Cardiac fibroblast (primary cell): ENCODE measurements around the gene TMC3.

ENCODE experiments used
- DNase-seq, 2 donors: peaks; one replicate each; pipeline versions ENCODE4 v3.0.0 to v3.0.0-alpha.2; 2010; ENCODE audit warnings: low read depth in 2 of 2
- H3K4me3 ChIP-seq, 2 donors: replicated peaks in 1 of 2; 1 replicate in 1 of 2; 2 replicates in 1 of 2; pipeline ENCODE4 v1.5.1; 2011; ENCODE audit warnings: low read depth in 2 of 2, low read length in 2 of 2, mild to moderate bottlenecking in 2 of 2, moderate library complexity in 1 of 2
- TF ChIP-seq, protein P1 (sequence below): IDR thresholded peaks from one replicate; pipeline ENCODE4 v1.5.1; 2011; ENCODE audit warnings: low read depth, mild to moderate bottlenecking, low read length, inconsistent platforms

Gene TMC3

DNA sequence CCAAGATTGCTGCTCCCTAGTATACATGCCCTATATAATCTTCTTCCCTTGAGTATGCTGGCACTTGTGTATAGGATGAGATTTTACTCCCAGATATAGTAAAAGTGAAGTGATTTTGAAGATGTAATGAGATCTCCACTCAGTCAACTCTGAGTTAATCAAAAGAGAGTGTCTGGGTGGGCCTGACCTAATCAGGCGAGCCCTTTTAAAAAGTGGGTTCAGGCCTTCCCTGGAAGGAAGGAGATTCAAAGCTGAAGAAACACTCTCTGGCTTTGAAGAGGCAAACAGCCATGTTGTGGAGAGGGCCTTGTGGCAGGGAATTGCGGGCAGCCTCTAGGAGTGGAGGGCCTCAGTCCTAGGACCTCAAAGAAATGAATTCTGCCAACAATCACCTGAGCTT is 44.6 kb downstream of the TMC3 start:
- H3K4me3 ChIP-seq, result no peak overlapping the region
- TF ChIP-seq, protein P1, sequence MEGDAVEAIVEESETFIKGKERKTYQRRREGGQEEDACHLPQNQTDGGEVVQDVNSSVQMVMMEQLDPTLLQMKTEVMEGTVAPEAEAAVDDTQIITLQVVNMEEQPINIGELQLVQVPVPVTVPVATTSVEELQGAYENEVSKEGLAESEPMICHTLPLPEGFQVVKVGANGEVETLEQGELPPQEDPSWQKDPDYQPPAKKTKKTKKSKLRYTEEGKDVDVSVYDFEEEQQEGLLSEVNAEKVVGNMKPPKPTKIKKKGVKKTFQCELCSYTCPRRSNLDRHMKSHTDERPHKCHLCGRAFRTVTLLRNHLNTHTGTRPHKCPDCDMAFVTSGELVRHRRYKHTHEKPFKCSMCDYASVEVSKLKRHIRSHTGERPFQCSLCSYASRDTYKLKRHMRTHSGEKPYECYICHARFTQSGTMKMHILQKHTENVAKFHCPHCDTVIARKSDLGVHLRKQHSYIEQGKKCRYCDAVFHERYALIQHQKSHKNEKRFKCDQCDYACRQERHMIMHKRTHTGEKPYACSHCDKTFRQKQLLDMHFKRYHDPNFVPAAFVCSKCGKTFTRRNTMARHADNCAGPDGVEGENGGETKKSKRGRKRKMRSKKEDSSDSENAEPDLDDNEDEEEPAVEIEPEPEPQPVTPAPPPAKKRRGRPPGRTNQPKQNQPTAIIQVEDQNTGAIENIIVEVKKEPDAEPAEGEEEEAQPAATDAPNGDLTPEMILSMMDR, result no peak
- DNase-seq, result no peak

DNA sequence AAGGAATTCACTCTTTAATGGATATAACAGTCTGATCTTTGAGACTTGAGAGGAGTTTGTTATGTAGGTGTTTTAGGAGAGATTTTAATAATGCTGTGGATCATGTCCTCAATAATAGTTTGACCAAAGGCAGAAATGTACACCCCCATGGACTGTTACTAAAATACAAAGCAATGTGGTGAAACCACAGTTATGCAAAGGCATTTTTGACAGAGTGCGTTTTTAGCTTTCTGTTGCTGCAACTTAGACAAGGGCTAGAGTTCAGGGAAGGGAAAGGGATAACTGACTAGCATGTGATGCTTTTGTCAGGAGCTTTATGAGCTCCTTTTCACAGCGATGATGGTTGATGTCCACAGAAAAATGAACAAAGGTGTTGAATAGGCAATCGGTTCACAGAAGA is 46.5 kb downstream of the TMC3 start:
- TF ChIP-seq, protein P1, result no peak
- H3K4me3 ChIP-seq, result no peak overlapping the region
- peak; percentile 87 to 90 for DNase-seq

DNA sequence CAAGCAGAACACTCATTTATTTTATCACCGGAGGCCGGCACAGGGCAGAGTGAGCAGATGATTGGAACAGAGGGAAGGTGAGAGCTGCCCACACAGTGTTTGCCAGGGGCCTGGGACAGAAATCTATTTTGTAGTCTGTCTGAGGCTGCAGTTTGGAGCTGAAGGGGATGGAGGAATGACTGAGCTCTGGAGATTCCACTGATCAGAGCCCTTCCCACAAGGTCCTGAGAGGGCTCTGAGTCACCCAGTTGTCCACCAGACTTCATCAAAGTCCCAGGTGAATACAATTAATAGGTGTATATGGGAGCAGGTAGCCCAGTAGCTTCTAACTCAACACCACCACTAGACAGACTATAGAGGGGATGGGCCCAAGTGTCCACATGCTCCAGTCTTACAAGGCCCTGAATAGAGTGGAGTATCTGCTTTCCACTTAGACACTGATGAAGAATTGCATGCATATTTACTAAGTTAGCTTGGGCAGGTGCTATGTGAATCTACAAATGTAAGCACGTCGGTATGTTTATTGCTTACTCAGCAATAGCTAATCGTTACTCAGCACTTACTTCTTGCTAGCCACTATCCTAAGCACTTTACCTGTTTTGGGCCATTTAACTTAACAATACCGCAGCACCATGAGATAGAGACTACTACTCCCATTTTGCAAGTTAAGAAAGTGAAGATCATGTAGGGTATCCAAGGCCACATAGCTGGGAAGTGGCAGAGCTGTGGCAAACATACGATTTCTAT is 47.4 kb downstream of the TMC3 start:
- DNase-seq, result peak in 1 of 2 donors; percentile 21
- no peak overlapping the region for H3K4me3 ChIP-seq
- TF ChIP-seq, protein P1, result no peak

DNA sequence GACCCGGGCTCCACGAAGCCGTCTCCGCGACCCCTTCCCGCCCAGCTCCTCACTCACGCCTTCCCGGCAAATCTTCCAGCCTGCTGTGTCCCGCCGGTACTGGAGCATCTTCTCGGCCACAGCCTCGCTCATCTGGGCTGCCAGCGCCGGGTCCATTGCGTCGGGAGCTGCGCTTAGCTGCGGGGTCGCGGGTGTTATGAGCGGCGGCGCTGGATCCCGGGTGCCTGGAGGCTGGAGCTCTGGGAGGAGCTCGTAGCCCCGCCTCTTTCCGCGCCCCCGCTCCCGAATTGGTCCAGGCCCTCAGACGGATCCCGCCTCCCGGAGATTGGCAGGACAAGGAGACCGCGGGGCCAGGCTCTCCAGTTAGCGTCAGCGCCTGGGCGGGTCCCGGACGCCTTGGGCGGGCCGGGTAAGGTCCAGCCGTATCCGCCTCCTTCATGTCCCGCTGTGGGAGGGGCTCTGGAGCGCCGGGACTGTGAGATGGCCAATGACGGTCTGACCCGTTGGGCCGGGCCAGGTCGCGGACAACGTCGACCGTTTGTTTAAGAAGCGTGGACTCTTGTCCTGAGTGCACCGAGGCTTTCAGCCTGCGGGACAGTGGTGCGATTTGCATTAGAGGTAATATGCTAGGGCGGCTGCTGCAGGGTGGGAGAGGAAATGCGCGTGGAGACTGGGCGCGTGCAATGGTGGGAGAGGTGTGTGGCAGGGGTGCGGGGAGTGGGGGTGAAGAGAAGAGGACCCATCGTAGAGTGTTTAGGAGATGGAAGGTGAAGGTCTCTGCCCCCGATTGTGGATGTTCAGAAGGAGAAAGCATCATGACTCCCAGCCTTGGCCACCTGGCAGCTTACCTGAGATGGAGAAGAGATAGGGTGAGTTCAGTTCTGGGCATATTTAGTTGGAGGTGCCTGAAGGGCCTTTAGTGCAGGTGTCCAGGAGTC is 49.8 kb downstream of the TMC3 start, which contains the start of gene STARD5:
STARD5 (minus strand) TSS at position 198 of the 938 bp plus-strand sequence; CDS start at position 156, 42 bp downstream.
- peak within 1 kb of the TSS; percentile 68 to 92 for H3K4me3 ChIP-seq
- peak; percentile 96 to 97 for DNase-seq
- TF ChIP-seq, protein P1, result no peak

DNA sequence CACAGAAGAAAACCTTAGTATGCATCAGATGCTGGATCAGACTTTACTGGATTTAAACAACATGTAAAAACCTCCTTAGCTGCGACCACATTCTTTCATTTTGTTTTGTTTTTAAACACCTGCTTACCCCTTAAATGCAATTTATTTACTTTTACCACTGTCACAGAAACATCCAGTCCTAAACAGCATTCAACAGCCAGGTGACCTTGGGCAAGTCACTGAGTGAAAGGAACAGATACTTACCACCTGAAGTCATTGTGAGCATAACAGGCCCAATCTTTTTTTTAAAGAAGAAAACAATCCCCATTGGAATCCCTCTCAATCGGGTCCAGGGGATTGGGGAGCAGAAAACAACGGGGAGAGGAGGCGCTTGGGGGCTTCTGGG is 50.5 kb downstream of the TMC3 start:
- DNase-seq, result peak in 1 of 2 donors; percentile 14
- peak overlapping the region; percentile 68 to 92 for H3K4me3 ChIP-seq
- TF ChIP-seq, protein P1, result no peak

DNA sequence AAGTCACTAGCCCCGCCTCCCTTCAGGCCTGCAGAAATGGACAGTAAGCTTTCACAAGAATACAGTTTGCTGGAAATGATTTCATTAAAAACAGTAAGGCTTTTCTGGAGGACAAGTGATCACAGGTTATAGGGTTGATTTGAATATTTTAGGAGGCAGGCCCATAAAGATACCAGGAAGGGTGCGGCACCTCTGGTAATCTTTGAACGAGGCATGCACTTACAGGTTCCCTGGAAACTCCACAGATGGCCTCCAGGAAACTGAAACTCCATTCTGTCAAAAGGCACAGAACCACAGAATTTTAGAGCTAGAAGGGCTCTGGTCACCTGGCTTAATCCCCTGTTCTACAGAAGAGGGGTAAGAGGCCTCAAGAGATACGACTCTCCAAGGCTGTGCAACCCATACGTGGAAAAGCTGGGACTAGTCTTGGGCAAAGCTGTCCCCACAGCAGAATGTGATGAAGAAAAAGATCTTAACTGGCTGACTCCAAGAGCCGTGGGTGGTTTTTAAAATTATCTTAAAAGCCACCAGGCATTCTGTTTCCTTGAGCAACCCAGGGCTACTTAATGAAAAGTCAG is 51.2 kb downstream of the TMC3 start:
- DNase-seq, result no peak
- H3K4me3 ChIP-seq, result peak overlapping the region in 1 of 2 donors; percentile 68
- TF ChIP-seq, protein P1, result no peak
